ENCODE results near the gene TBC1D5.

TBC1D5 gene

GRCh38 chr3:17456046-17456445 is 286.4 kb downstream of the TBC1D5 start:
- TF ChIP-seq CTCF (IDR thresholded peaks at IDR 0.05; ENCODE audit: borderline replicate concordance, insufficient read depth, low read depth, low read length), result no peak
- no peak overlapping the region for H3K4me3 ChIP-seq (ENCODE audit: low read depth, low read length)

- no peak for TF ChIP-seq CTCF (IDR thresholded peaks at IDR 0.05; ENCODE audit: borderline replicate concordance, insufficient read depth, low read depth, low read length)
- H3K4me3 ChIP-seq (ENCODE audit: low read depth, low read length), result no peak overlapping the region
Observed at GRCh38 chr3:17444865-17445264, 297.6 kb downstream of the TBC1D5 start.

- no peak overlapping the region for H3K4me3 ChIP-seq (ENCODE audit: low read depth, low read length)
- TF ChIP-seq CTCF (IDR thresholded peaks at IDR 0.05; ENCODE audit: borderline replicate concordance, insufficient read depth, low read depth, low read length), result no peak
Observed at GRCh38 chr3:17443142-17443541, 299.3 kb downstream of the TBC1D5 start.

GRCh38 chr3:17442332-17443049 is 299.9 kb downstream of the TBC1D5 start:
- TF ChIP-seq CTCF (IDR thresholded peaks at IDR 0.05; ENCODE audit: borderline replicate concordance, insufficient read depth, low read depth, low read length), result no peak
- no peak overlapping the region for H3K4me3 ChIP-seq (ENCODE audit: low read depth, low read length)

- TF ChIP-seq CTCF (IDR thresholded peaks at IDR 0.05; ENCODE audit: borderline replicate concordance, insufficient read depth, low read depth, low read length), result no peak
Observed at GRCh38 chr3:17433876-17434275, 308.6 kb downstream of the TBC1D5 start.

GRCh38 chr3:17432236-17432635 is 310.2 kb downstream of the TBC1D5 start:
- no peak overlapping the region for H3K4me3 ChIP-seq (ENCODE audit: low read depth, low read length)
- TF ChIP-seq CTCF (IDR thresholded peaks at IDR 0.05; ENCODE audit: borderline replicate concordance, insufficient read depth, low read depth, low read length), result no peak

More at GRCh38 chr3:17433876-17434275, 308.6 kb downstream of the TBC1D5 start:
- no peak overlapping the region for H3K4me3 ChIP-seq (ENCODE audit: low read depth, low read length)

GRCh38 chr3:17431484-17432045 is 310.9 kb downstream of the TBC1D5 start:
- no peak overlapping the region for H3K4me3 ChIP-seq (ENCODE audit: low read depth, low read length)
- TF ChIP-seq CTCF (IDR thresholded peaks at IDR 0.05; ENCODE audit: borderline replicate concordance, insufficient read depth, low read depth, low read length), result no peak

All from GM12875 (cell line).